ENCODE measurements around the gene TSEN2.

DNA sequence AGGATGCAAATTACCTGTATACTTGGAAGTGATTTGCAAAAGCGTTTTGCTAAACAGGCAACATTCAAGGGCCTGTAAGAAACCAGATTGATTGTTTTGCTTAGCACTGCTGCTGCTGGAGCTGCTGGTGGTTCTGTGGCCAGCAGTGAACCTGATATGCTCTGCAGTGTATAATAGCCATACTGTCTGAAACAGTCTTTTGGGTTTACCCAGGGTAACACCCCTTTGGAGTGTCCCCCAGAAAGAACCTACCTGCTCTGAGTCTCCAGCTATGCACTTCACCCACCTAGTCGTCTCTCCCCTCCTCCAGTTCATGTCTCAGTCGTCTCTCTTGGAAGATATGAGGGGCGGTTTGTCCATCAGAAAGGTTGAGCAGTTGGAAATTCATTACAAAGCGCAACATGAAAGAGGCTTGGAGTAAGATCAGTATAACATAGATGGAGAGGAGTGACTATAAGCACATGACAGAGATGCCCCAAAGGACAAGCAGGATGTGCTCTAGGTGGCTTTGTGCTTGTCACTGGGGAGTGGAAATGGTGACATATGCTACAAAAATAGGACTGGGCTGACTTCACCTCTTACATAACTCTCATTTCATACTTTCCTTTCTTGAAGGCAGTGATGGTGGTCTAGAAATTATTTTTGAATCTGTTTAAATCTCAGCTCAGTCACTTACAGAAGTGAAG lies 76.4 kb downstream of the TSEN2 start:
- TF ChIP-seq, protein P1, sequence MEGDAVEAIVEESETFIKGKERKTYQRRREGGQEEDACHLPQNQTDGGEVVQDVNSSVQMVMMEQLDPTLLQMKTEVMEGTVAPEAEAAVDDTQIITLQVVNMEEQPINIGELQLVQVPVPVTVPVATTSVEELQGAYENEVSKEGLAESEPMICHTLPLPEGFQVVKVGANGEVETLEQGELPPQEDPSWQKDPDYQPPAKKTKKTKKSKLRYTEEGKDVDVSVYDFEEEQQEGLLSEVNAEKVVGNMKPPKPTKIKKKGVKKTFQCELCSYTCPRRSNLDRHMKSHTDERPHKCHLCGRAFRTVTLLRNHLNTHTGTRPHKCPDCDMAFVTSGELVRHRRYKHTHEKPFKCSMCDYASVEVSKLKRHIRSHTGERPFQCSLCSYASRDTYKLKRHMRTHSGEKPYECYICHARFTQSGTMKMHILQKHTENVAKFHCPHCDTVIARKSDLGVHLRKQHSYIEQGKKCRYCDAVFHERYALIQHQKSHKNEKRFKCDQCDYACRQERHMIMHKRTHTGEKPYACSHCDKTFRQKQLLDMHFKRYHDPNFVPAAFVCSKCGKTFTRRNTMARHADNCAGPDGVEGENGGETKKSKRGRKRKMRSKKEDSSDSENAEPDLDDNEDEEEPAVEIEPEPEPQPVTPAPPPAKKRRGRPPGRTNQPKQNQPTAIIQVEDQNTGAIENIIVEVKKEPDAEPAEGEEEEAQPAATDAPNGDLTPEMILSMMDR (conservative IDR thresholded peaks at IDR 0.05; ENCODE audit: low read length) = no peak
- no peak for TF ChIP-seq EZH2phosphoT487 (IDR thresholded peaks at IDR 0.05; ENCODE audit: borderline replicate concordance, low read depth, low read length)
